Inflammatory macrophage treated with lipopolysaccharide for 1 hour (primary cell): ENCODE data around the gene OR1N1.
"Not testable (repeated sequence)": the region's sequence is repeated elsewhere in the genome, so short reads cannot be mapped to it uniquely, and the experiment has no call there.

Source experiments
- DNase-seq, 2 donors: peaks; one replicate each; pipeline ENCODE4 v3.0.0-alpha.2; 2020 to 2022

OR1N1 gene

GRCh38 chr9:122527193-122527592 is at the start of gene OR1N1:
TSS of gene OR1N1 (minus strand) at chr9:122527293. CDS start at chr9:122527293, 0 bp downstream.
- no peak for DNase-seq

GRCh38 chr9:122572456-122572855 is 45.4 kb upstream of the OR1N1 start:
- DNase-seq = no peak

- DNase-seq = no peak
These were observed 40.8 kb upstream of the OR1N1 start for GRCh38 chr9:122567901-122568300.

GRCh38 chr9:122562134-122562760 is 35.2 kb upstream of the OR1N1 start:
- no peak for DNase-seq

- DNase-seq = no peak
These were observed 34.4 kb upstream of the OR1N1 start for GRCh38 chr9:122561446-122561845.

GRCh38 chr9:122552812-122553211 is 25.7 kb upstream of the OR1N1 start, which contains the start of gene OR1N2:
TSS of gene OR1N2 (plus strand) at chr9:122553112. CDS start at chr9:122553212, 100 bp downstream.
- no peak for DNase-seq

- DNase-seq = no peak
These were observed 24.3 kb upstream of the OR1N1 start for GRCh38 chr9:122551371-122551770.

GRCh38 chr9:122546196-122546595 is 19.1 kb upstream of the OR1N1 start:
- DNase-seq = no peak

GRCh38 chr9:122538757-122539156 is 11.7 kb upstream of the OR1N1 start:
- DNase-seq = no peak

- DNase-seq = not testable (repeated sequence)
These were observed 10.0 kb upstream of the OR1N1 start for GRCh38 chr9:122537066-122537465.

GRCh38 chr9:122536134-122536533 is 9.0 kb upstream of the OR1N1 start:
- no peak for DNase-seq

GRCh38 chr9:122531157-122531556 is 4.1 kb upstream of the OR1N1 start:
- DNase-seq = not testable (repeated sequence)

GRCh38 chr9:122526602-122527001 is 491 bp downstream of the OR1N1 start:
- DNase-seq = no peak

GRCh38 chr9:122519376-122519775 is 7.7 kb downstream of the OR1N1 start:
- DNase-seq = no peak

- no peak for DNase-seq
These were observed 8.3 kb downstream of the OR1N1 start, which contains the start of gene OR1J4 for GRCh38 chr9:122518841-122519240. TSS of gene OR1J4 (plus strand) at chr9:122519141. CDS start at chr9:122519141, 0 bp downstream.

GRCh38 chr9:122518226-122518625 is 8.9 kb downstream of the OR1N1 start:
- DNase-seq = no peak

- DNase-seq = no peak
These were observed 16.6 kb downstream of the OR1N1 start, which contains the start of gene OR1J2 for GRCh38 chr9:122510502-122510901. TSS of gene OR1J2 (plus strand) at chr9:122510802. CDS start at chr9:122510802, 0 bp downstream.

- no peak for DNase-seq
These were observed 20.1 kb downstream of the OR1N1 start for GRCh38 chr9:122506964-122507363.

GRCh38 chr9:122498883-122499288 is 28.2 kb downstream of the OR1N1 start:
- DNase-seq = peak; percentile 10 to 53

GRCh38 chr9:122479062-122479461 is 48.0 kb downstream of the OR1N1 start:
- DNase-seq = no peak

- no peak for DNase-seq
These were observed 49.3 kb downstream of the OR1N1 start, which contains the start of gene OR1J1 for GRCh38 chr9:122477826-122478225. TSS of gene OR1J1 (minus strand) at chr9:122477926. CDS start at chr9:122477926, 0 bp downstream.

GRCh38 chr9:122477346-122477745 is 49.7 kb downstream of the OR1N1 start:
- DNase-seq = no peak
